Peyer's patch (tissue), 4 donors: ENCODE results near the gene IFT122.

ENCODE experiments used
- POLR2A ChIP-seq, 2 donors: fragments of 450-650 bp; IDR thresholded peaks; one replicate each; pipeline ENCODE4 v1.5.1; 2017; ENCODE audit warnings: antibody characterized with exemption in 2 of 2, mild to moderate bottlenecking in 2 of 2, moderate library complexity in 2 of 2
- TF ChIP-seq, protein P1 (sequence below), 6 experiments: fragments of 450-650 bp in 4 of 6; fragments of 200-600 bp in 2 of 6; sonication (generic) in 1 of 6; IDR thresholded peaks; one replicate each; pipeline ENCODE4 v1.5.1; 2017 to 2019; ENCODE audit warnings: antibody characterized with exemption in 6 of 6, mild to moderate bottlenecking in 3 of 6, moderate library complexity in 1 of 6

DNA sequence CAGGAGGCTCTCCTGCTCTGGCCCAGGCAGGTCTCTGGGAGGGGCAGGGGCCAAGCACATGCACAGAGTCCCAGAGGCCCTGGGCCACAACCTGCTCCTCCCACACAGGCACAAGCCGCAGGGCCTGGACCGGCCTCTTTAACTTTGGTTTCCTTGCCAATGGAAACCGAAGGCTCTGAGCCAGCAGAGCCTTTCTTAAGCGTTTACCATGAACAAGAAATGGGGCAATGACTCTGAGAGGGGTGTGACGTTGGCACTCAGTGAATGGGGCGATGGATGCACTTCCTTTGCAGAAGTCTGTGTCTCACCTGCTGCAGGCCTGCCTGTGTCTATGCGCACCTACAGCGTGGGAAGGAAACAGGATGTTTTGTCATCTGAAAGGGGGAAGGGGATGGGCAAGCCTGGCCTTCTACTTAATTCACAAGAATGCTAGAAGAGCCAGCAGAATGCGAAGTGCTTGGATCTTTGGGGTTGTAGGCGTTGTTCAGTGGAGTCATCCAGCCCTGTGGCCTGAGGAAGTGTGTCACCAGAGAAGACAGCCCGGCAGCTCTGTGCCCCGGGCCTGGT is 41.8 kb downstream of the IFT122 start:
- TF ChIP-seq, protein P1, sequence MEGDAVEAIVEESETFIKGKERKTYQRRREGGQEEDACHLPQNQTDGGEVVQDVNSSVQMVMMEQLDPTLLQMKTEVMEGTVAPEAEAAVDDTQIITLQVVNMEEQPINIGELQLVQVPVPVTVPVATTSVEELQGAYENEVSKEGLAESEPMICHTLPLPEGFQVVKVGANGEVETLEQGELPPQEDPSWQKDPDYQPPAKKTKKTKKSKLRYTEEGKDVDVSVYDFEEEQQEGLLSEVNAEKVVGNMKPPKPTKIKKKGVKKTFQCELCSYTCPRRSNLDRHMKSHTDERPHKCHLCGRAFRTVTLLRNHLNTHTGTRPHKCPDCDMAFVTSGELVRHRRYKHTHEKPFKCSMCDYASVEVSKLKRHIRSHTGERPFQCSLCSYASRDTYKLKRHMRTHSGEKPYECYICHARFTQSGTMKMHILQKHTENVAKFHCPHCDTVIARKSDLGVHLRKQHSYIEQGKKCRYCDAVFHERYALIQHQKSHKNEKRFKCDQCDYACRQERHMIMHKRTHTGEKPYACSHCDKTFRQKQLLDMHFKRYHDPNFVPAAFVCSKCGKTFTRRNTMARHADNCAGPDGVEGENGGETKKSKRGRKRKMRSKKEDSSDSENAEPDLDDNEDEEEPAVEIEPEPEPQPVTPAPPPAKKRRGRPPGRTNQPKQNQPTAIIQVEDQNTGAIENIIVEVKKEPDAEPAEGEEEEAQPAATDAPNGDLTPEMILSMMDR (IDR thresholded peaks at IDR 0.05): no peak
- TF ChIP-seq POLR2A (IDR thresholded peaks at IDR 0.05): no peak
